Mesendoderm (in vitro differentiated cells): ENCODE measurements around the gene TUBB.

Experiments used
- DNase-seq: peaks from one replicate; pipeline ENCODE4 v3.0.0; 2013
- H2AK5ac ChIP-seq: 2 replicates; pipeline ENCODE4 v1.6.1; 2013; ENCODE audit warnings: low read length, inconsistent platforms
- H2BK120ac ChIP-seq: 2 replicates; pipeline ENCODE4 v1.6.1; 2013; ENCODE audit warnings: low read depth, mild to moderate bottlenecking, low read length, moderate library complexity, mixed read lengths
- H2BK15ac ChIP-seq: replicated peaks from 2 replicates; pipeline ENCODE4 v1.6.1; 2013; ENCODE audit warnings: low read depth, mild to moderate bottlenecking, moderate library complexity
- H2BK5ac ChIP-seq: 2 replicates; pipeline ENCODE4 v1.6.1; 2013; ENCODE audit warnings: low read length, inconsistent platforms
- H3K18ac ChIP-seq: 2 replicates; pipeline ENCODE4 v1.6.1; 2013; ENCODE audit warnings: mild to moderate bottlenecking, low read length, mixed read lengths
- H3K23ac ChIP-seq: one replicate; pipeline ENCODE4 v1.6.1; 2013; ENCODE audit warnings: low read length
- H3K27ac ChIP-seq: 2 replicates; pipeline ENCODE4 v1.5.1; 2013; ENCODE audit warnings: low read depth, mild to moderate bottlenecking, inconsistent platforms, low read length, moderate library complexity
- H3K27me3 ChIP-seq: 2 replicates; pipeline ENCODE4 v1.6.1; 2013; ENCODE audit warnings: low read length, control low read depth, mild to moderate bottlenecking, inconsistent platforms; ENCODE audit not compliant: insufficient read depth, poor library complexity
- H3K36me3 ChIP-seq: 2 replicates; pipeline ENCODE4 v1.6.1; 2013; ENCODE audit warnings: low read length, inconsistent platforms; ENCODE audit not compliant: control insufficient read depth, insufficient read depth
- H3K4ac ChIP-seq: one replicate; pipeline ENCODE4 v1.6.1; 2013; ENCODE audit warnings: low read depth, mild to moderate bottlenecking, low read length, moderate library complexity
- H3K4me1 ChIP-seq: 2 replicates; pipeline ENCODE4 v1.6.1; 2013; ENCODE audit warnings: low read depth, low read length, inconsistent platforms; ENCODE audit not compliant: control insufficient read depth
- H3K4me2 ChIP-seq: 2 replicates; pipeline ENCODE4 v1.6.1; 2013; ENCODE audit warnings: low read length
- H3K4me3 ChIP-seq: 2 replicates; pipeline ENCODE4 v1.5.1; 2013; ENCODE audit warnings: mild to moderate bottlenecking, low read length
- H3K56ac ChIP-seq: one replicate; pipeline ENCODE4 v1.6.1; 2013; ENCODE audit warnings: low read length
- H3K79me1 ChIP-seq: 2 replicates; pipeline ENCODE4 v1.6.1; 2013; ENCODE audit warnings: low read length, inconsistent platforms
- H3K79me2 ChIP-seq: 2 replicates; pipeline ENCODE4 v1.6.1; 2013; ENCODE audit warnings: mild to moderate bottlenecking, low read length; ENCODE audit not compliant: control insufficient read depth, insufficient read depth
- H3K9ac ChIP-seq: 2 replicates; pipeline ENCODE4 v1.6.1; 2013; ENCODE audit warnings: low read length, inconsistent platforms
- H4K5ac ChIP-seq: one replicate; pipeline ENCODE4 v1.6.1; 2013; ENCODE audit warnings: low read length
- H4K8ac ChIP-seq: one replicate; pipeline ENCODE4 v1.6.1; 2013; ENCODE audit warnings: low read depth, mild to moderate bottlenecking, control low read depth, low read length, moderate library complexity
- WGBS: extraction: QIAGEN DNeasy Blood & Tissue Kit; methylation state at CpG from one replicate; pipeline ENCODE4 v1.1.7; 2013; ENCODE audit warnings: low lambda C conversion rate, missing lambda C conversion rate; ENCODE audit not compliant: insufficient coverage; ENCODE audit errors: extremely low coverage; 5-methylcytosine and 5-hydroxymethylcytosine counted together

TUBB gene

DNA sequence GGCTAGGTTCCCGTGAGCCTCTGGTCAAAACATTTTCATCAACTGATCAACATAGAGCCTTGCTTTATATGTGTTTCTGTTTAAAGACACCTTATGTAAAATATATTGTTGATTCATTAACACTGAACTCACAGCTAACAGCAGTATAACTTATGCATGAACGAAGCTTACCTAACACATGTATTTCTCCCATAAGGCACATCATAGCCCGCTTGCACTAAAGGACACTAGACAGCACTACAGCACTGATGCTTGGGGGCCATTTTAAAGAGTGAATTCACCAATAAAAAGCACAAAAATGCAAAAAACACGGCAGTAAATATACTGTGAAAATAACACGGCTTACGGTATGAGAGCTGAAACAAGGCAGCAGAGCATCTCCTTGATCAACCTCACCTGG is 18.4 kb downstream of the TUBB start:
- no CpG with 5 or more reads among the region's 6 CpGs for WGBS
- H3K18ac ChIP-seq, result no peak overlapping the region
- peak overlapping the region; percentile 32 for H3K9ac ChIP-seq
- no peak for DNase-seq
- no peak overlapping the region for H2BK5ac ChIP-seq
- H3K79me1 ChIP-seq, result peaks cover 13% of the 10 kb centered on the region
- no peak overlapping the region for H2BK15ac ChIP-seq
- H2BK120ac ChIP-seq, result no peak overlapping the region
- H3K27me3 ChIP-seq, result no peaks in the 10 kb centered on the region
- H3K4me1 ChIP-seq, result peaks cover 4% of the 10 kb centered on the region
- no peak overlapping the region for H3K56ac ChIP-seq
- peaks cover 21% of the 10 kb centered on the region for H3K79me2 ChIP-seq
- H3K4me3 ChIP-seq, result no peak overlapping the region
- H2AK5ac ChIP-seq, result no peak overlapping the region
- peaks cover 13% of the 10 kb centered on the region for H3K36me3 ChIP-seq
- no peak overlapping the region for H3K4me2 ChIP-seq
- no peak overlapping the region for H3K27ac ChIP-seq
- no peak overlapping the region for H4K5ac ChIP-seq
- no peak overlapping the region for H4K8ac ChIP-seq
- H3K23ac ChIP-seq, result no peak overlapping the region
- no peak overlapping the region for H3K4ac ChIP-seq

DNA sequence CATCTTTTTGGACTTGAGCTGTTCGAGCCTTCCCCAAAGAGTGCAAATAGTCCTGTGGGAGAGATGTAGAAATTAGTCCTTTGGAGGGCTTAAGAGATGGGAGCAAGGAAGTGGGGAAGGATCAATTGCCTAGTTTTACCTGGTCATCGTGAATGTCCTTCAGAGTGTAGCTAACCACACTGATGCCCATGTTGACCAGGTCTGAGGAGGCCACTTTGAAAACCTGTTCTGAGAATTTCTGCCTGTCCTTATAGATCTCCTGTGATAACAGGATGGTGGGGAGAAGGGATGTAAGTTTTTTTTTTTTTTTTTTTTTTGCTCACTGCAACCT is 20.4 kb downstream of the TUBB start:
- no peaks in the 10 kb centered on the region for H3K27me3 ChIP-seq

DNA sequence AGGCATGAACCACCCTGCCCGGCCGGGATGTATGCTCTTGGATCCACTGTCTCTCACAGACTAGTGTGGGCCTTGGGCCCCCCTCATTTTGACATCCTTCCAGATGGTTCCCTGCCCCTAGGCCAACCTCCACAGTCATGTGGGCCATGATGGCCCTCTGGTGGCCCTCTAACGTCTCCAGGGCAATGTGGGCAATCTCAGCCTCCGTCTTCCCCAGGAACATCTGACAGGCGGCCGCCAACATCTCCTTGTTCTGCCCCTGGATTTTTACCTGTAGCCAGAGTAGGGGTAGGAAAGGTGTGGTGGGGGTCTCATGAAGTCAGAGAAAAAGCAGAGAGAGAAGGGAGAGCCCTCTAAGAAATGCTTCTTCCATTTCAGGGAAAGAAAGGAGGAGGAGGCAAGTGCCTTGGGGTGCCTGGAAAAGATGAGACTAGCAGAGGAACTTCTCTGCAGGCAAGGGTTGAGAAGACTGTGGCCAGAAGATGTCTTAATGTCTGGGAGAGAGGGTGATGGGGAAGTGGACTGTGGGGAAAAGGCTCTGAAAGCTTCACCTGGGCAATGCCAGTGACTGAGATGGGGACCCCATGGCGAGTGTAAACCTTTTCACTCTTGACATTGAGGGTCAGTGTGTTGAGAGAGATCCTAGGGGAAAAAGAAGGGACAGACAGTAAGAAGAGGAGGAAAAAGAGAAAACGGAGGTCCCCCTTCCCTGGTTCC is 21.1 kb downstream of the TUBB start:
- H3K23ac ChIP-seq, result no peak overlapping the region
- H3K56ac ChIP-seq, result peak overlapping the region; percentile 98
- peak overlapping the region; percentile 81 for H3K4me2 ChIP-seq
- H3K4me3 ChIP-seq, result peak overlapping the region; percentile 72
- H3K4ac ChIP-seq, result no peak overlapping the region
- peaks cover 29% of the 10 kb centered on the region for H3K79me2 ChIP-seq
- H2AK5ac ChIP-seq, result no peak overlapping the region
- no peak for DNase-seq
- peaks cover 8% of the 10 kb centered on the region for H3K4me1 ChIP-seq
- peak overlapping the region; percentile 84 for H3K27ac ChIP-seq
- H3K9ac ChIP-seq, result peak overlapping the region; percentile 98
- H3K36me3 ChIP-seq, result peaks cover 11% of the 10 kb centered on the region
- H3K18ac ChIP-seq, result no peak overlapping the region
- no CpG with 5 or more reads among the region's 8 CpGs for WGBS
- no peak overlapping the region for H2BK120ac ChIP-seq
- peak overlapping the region; percentile 96 for H2BK5ac ChIP-seq
- no peak overlapping the region for H4K5ac ChIP-seq
- H3K79me1 ChIP-seq, result peaks cover 13% of the 10 kb centered on the region
- no peak overlapping the region for H4K8ac ChIP-seq
- H2BK15ac ChIP-seq, result no peak overlapping the region
- H3K27me3 ChIP-seq, result no peaks in the 10 kb centered on the region

More for the DNA sequence above, 20.4 kb downstream of the TUBB start:
- Histone ChIP-seq H4K5ac (no peak overlapping the region), H3K4me3 (no peak overlapping the region), H3K79me2 (peaks cover 29% of the 10 kb centered on the region), H2BK5ac (no peak overlapping the region), H3K18ac (no peak overlapping the region), H2BK15ac (no peak overlapping the region), H3K56ac (no peak overlapping the region), H3K4ac (no peak overlapping the region), H3K23ac (no peak overlapping the region), H4K8ac (no peak overlapping the region), H2BK120ac (no peak overlapping the region), H2AK5ac (no peak overlapping the region), H3K4me2 (no peak overlapping the region), H3K4me1 (peaks cover 8% of the 10 kb centered on the region), H3K9ac (no peak overlapping the region), H3K36me3 (peaks cover 13% of the 10 kb centered on the region), H3K79me1 (peaks cover 13% of the 10 kb centered on the region), H3K27ac (no peak overlapping the region)
- WGBS, result no CpG with 5 or more reads among the region's 2 CpGs
- DNase-seq, result no peak

DNA sequence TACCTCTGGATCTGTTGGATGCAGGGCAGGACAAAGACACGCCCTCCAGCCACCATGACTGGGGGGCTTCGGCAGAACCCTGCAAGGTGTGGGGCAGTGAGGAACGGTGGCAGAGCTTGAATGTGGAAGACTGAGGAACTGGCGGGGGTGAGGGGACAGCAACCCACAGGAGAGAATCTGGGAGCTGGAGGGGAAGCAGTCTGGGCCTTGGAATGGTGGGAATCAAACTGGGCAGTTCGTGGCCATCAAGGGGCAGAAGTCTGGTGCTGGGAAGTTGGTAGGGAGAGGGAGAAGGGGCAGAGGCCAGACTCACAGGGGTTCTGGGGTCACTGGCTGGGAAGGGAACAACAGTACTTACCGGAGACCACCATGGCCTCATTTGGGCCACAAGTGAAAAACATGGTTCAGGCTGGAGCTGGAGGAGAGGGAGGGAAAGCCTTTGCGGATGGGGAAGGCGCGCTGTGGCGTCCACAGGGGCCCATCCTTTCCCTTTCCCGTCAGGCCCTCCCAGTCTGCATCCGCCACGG is 21.7 kb downstream of the TUBB start:
- WGBS, result no CpG with 5 or more reads among the region's 13 CpGs
- Histone ChIP-seq H2BK120ac (peak overlapping the region; percentile 33), H3K79me1 (peaks cover 13% of the 10 kb centered on the region), H2BK5ac (peak overlapping the region; percentile 96), H3K36me3 (peaks cover 10% of the 10 kb centered on the region), H3K27ac (peak overlapping the region; percentile 84), H3K4me2 (peak overlapping the region; percentile 81), H4K5ac (peak overlapping the region; percentile 78), H3K4ac (peak overlapping the region; percentile 22), H3K4me1 (peaks cover 8% of the 10 kb centered on the region), H3K18ac (peak overlapping the region; percentile 63), H3K56ac (peak overlapping the region; percentile 98), H3K27me3 (no peaks in the 10 kb centered on the region), H3K79me2 (peaks cover 29% of the 10 kb centered on the region), H3K4me3 (peak overlapping the region; percentile 72), H2AK5ac (peak overlapping the region; percentile 95), H2BK15ac (no peak overlapping the region), H4K8ac (no peak overlapping the region), H3K23ac (peak overlapping the region; percentile 51), H3K9ac (peak overlapping the region; percentile 98)
- DNase-seq, result no peak

DNA sequence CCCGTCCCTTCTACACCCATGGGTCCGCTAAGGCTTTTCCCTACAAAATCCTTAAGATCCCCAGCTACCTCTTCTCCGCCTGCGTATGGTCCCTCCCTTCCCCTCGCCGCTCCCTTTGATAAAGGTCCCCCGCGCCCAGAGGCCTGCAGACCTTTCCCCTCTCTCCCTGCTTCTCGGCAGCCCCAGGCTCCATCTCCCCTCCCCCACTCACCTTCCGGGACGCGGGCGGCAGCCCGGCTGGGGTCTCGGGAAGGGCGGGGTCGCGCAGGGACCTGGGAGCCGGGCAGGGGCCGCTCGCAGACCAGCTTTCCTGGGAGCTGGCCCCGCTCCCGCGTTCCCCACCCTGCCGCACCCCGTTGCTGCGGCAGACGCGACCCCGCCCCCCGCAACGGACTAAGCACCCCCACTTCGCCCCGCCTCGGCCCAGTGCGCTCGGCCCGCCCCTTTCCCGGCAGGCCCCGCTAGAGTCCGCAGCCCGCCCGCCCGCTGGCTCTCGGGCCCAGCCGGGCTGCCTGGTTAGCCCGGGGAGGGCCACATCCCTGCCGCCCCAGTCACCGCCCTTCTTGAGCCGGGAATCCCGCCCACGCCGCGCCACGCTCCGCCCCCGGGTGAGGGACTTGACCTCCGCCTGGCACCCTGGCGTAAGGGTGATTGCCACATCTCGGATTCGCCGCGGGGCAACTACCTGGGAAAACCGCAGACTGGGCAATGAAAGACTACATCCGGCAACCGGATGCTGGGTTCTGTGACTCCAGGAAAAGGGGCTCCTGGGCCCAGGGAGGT is 22.4 kb downstream of the TUBB start, which contains the start of gene FLOT1:
TSS of gene FLOT1 (minus strand) at position 372 of the 783 bp plus-strand sequence. CDS start 498 bp downstream, outside the sequence.
- peak; percentile 99 for DNase-seq
- peak within 1 kb of the TSS; percentile 81 for H3K4me2 ChIP-seq
- no CpG with 5 or more reads among the region's 66 CpGs for WGBS
- no peak within 1 kb of the TSS for H2BK15ac ChIP-seq
- H2AK5ac ChIP-seq, result peak within 1 kb of the TSS; percentile 95
- H3K4me3 ChIP-seq, result peak within 1 kb of the TSS; percentile 99
- H2BK5ac ChIP-seq, result peak within 1 kb of the TSS; percentile 96
- peak within 1 kb of the TSS; percentile 100 for H3K9ac ChIP-seq
- H3K79me1 ChIP-seq, result peaks cover 12% of the 10 kb centered on the region
- H3K27me3 ChIP-seq, result no peaks in the 10 kb centered on the region
- no peak within 1 kb of the TSS for H4K8ac ChIP-seq
- peak within 1 kb of the TSS; percentile 78 for H4K5ac ChIP-seq
- H3K4ac ChIP-seq, result peak within 1 kb of the TSS; percentile 77
- H3K56ac ChIP-seq, result peak within 1 kb of the TSS; percentile 98
- H3K79me2 ChIP-seq, result peaks cover 29% of the 10 kb centered on the region
- peak within 1 kb of the TSS; percentile 82 for H3K23ac ChIP-seq
- peak within 1 kb of the TSS; percentile 91 for H3K27ac ChIP-seq
- H3K4me1 ChIP-seq, result peaks cover 8% of the 10 kb centered on the region
- peak within 1 kb of the TSS; percentile 33 for H2BK120ac ChIP-seq
- H3K36me3 ChIP-seq, result peaks cover 8% of the 10 kb centered on the region
- H3K18ac ChIP-seq, result peak within 1 kb of the TSS; percentile 77
